Fibroblast of lung (primary cell): ENCODE measurements around the gene CPNE4. TPM values are rescaled to one million over a fixed set of nuclear protein-coding genes. Genes with fewer than 3 reads are reported as not detected.

Source experiments
- DNase-seq, 2 donors: peaks; one replicate each; pipeline versions ENCODE4 v3.0.0 to v3.0.0-alpha.2; 2010; ENCODE audit warnings: low read depth in 2 of 2
- H2AFZ ChIP-seq: 2 replicates; pipeline ENCODE4 v1.5.1; 2012; ENCODE audit warnings: low read length, control low read depth, inconsistent platforms
- H3K27ac ChIP-seq: 2 replicates; pipeline ENCODE4 v1.5.1; 2011; ENCODE audit warnings: low read length, control low read depth; ENCODE audit not compliant: insufficient read depth
- H3K27me3 ChIP-seq: 2 replicates; pipeline ENCODE4 v1.5.1; 2011; ENCODE audit warnings: mild to moderate bottlenecking, low read length; ENCODE audit not compliant: control insufficient read depth, insufficient read depth
- H3K36me3 ChIP-seq: 2 replicates; pipeline ENCODE4 v1.5.1; 2011; ENCODE audit warnings: low read length; ENCODE audit not compliant: control insufficient read depth, insufficient read depth
- H3K4me1 ChIP-seq: 2 replicates; pipeline ENCODE4 v1.5.1; 2011; ENCODE audit warnings: low read length; ENCODE audit not compliant: control insufficient read depth, insufficient read depth; ENCODE audit errors: extremely low read depth
- H3K4me2 ChIP-seq: 2 replicates; pipeline ENCODE4 v1.5.1; 2011; ENCODE audit warnings: low read length, control low read depth; ENCODE audit not compliant: insufficient read depth; ENCODE audit errors: extremely low read depth
- H3K4me3 ChIP-seq, 4 experiments: fragments of 200-600 bp in 1 of 4; sonication (generic) in 1 of 4; replicated peaks in 1 of 4; 2 replicates each; pipeline ENCODE4 v1.5.1; 2011 to 2016; ENCODE audit warnings: low read length in 4 of 4, low read depth in 3 of 4, mild to moderate bottlenecking in 3 of 4, control low read depth in 2 of 4, inconsistent platforms in 1 of 4, mixed read lengths in 1 of 4; ENCODE audit not compliant: insufficient read depth in 1 of 4; ENCODE audit errors: control extremely low read depth in 1 of 4
- H3K79me2 ChIP-seq: 2 replicates; pipeline ENCODE4 v1.5.1; 2012; ENCODE audit warnings: mild to moderate bottlenecking, low read length, inconsistent platforms; ENCODE audit not compliant: control insufficient read depth, insufficient read depth
- H3K9ac ChIP-seq: 2 replicates; pipeline ENCODE4 v1.5.1; 2011; ENCODE audit warnings: mild to moderate bottlenecking, low read length, control low read depth; ENCODE audit not compliant: insufficient read depth
- H3K9me3 ChIP-seq: 2 replicates; pipeline ENCODE4 v1.5.1; 2012; ENCODE audit warnings: low read depth, low read length; ENCODE audit not compliant: control insufficient read depth, insufficient read depth
- H4K20me1 ChIP-seq: 2 replicates; pipeline ENCODE4 v1.5.1; 2011; ENCODE audit warnings: low read length; ENCODE audit not compliant: control insufficient read depth, insufficient read depth; ENCODE audit errors: extremely low read depth
- CTCF ChIP-seq, 2 donors: IDR thresholded peaks in 1 of 2; conservative IDR thresholded peaks in 1 of 2; 1 replicate in 1 of 2; 2 replicates in 1 of 2; pipeline ENCODE4 v1.5.1; 2011 to 2012; ENCODE audit warnings: low read length in 2 of 2, control low read depth in 1 of 2, inconsistent platforms in 1 of 2, low read depth in 1 of 2, mild to moderate bottlenecking in 1 of 2
- EZH2 ChIP-seq: IDR thresholded peaks from 2 replicates; pipeline ENCODE4 v1.5.1; 2012; ENCODE audit warnings: low read length, control low read depth, mild to moderate bottlenecking; ENCODE audit errors: missing control alignments
- polyA plus RNA-seq, 2 donors: library from polyadenylated mRNA; depleted of rRNA in 1 of 2; stranded (reverse) in 1 of 2; unstranded in 1 of 2; fragments of >200 nt; gene quantifications; 2 replicates each; pipeline ENCODE4 v1.2.1, GENCODE V29; 2011 to 2012; ENCODE audit warnings: missing spikeins in 1 of 2
- total RNA-seq: library from RNA; depleted of rRNA; stranded (reverse); fragments of >200 nt; gene quantifications from 2 replicates; pipeline ENCODE4 v1.2.1, GENCODE V29; 2014

Gene CPNE4
- total and polyA plus RNA-seq, 2 donors (not counting 1 experiment from before 2014, with no cell fraction given) = 0.17 TPM; not detected in 1

- H3K9ac ChIP-seq = no peak overlapping the region
- no peaks in the 10 kb centered on the region for H3K4me1 ChIP-seq
- DNase-seq = no peak
- H4K20me1 ChIP-seq = no peaks in the 10 kb centered on the region
- no peak overlapping the region for H3K4me3 ChIP-seq
- no peak overlapping the region for H3K4me2 ChIP-seq
- H2AFZ ChIP-seq = no peak overlapping the region
- H3K27ac ChIP-seq = no peak overlapping the region
- H3K9me3 ChIP-seq = no peaks in the 10 kb centered on the region
- TF ChIP-seq EZH2 = no peak
- TF ChIP-seq CTCF (conservative IDR thresholded peaks at IDR 0.05 in 1 of 2, IDR thresholded peaks at IDR 0.05 in 1 of 2; ENCODE audit: low read depth in 1 of 2, low read length in 2 of 2) = no peak
- H3K27me3 ChIP-seq = no peaks in the 10 kb centered on the region
- no peaks in the 10 kb centered on the region for H3K36me3 ChIP-seq
- no peaks in the 10 kb centered on the region for H3K79me2 ChIP-seq
Measured at GRCh38 chr3:131789188-131789587, 245.6 kb downstream of the CPNE4 start.

- Histone ChIP-seq H3K36me3 (no peaks in the 10 kb centered on the region), H3K9me3 (no peaks in the 10 kb centered on the region), H3K4me2 (no peak overlapping the region), H4K20me1 (no peaks in the 10 kb centered on the region), H3K27me3 (no peaks in the 10 kb centered on the region), H2AFZ (no peak overlapping the region), H3K4me1 (no peaks in the 10 kb centered on the region), H3K79me2 (no peaks in the 10 kb centered on the region), H3K9ac (no peak overlapping the region), H3K4me3 (no peak overlapping the region), H3K27ac (no peak overlapping the region)
- no peak for TF ChIP-seq CTCF (conservative IDR thresholded peaks at IDR 0.05 in 1 of 2, IDR thresholded peaks at IDR 0.05 in 1 of 2; ENCODE audit: low read depth in 1 of 2, low read length in 2 of 2)
- no peak for TF ChIP-seq EZH2
- no peak for DNase-seq
Measured at GRCh38 chr3:131786386-131786785, 248.4 kb downstream of the CPNE4 start.

- Histone ChIP-seq H3K4me3 (no peak overlapping the region), H3K4me2 (no peak overlapping the region), H2AFZ (no peak overlapping the region), H3K79me2 (no peaks in the 10 kb centered on the region), H3K27me3 (no peaks in the 10 kb centered on the region), H3K36me3 (no peaks in the 10 kb centered on the region), H3K9ac (no peak overlapping the region), H3K4me1 (no peaks in the 10 kb centered on the region), H3K27ac (no peak overlapping the region), H4K20me1 (no peaks in the 10 kb centered on the region), H3K9me3 (no peaks in the 10 kb centered on the region)
- no peak for TF ChIP-seq CTCF (conservative IDR thresholded peaks at IDR 0.05 in 1 of 2, IDR thresholded peaks at IDR 0.05 in 1 of 2; ENCODE audit: low read depth in 1 of 2, low read length in 2 of 2)
- no peak for TF ChIP-seq EZH2
- DNase-seq = peak in 1 of 2 donors; percentile 46
Measured at GRCh38 chr3:131782751-131783150, 252.1 kb downstream of the CPNE4 start.
